Keratinocyte (primary cell): ENCODE results near the gene RAD54L. TPM values are rescaled to one million over a fixed set of nuclear protein-coding genes. Genes with fewer than 3 reads are reported as not detected.
A peak's percentile ranks its signal among the peaks of the same experiment; 100 is the strongest.

Experiments used
- DNase-seq: peaks from one replicate; pipeline ENCODE4 v3.0.0-alpha.2; 2011; ENCODE audit warnings: low read depth, missing footprints, low spot score
- FAIRE-seq: peaks from 2 replicates; lab custom pipeline; 2011; peaks lifted over from hg19 to GRCh38; lab: Jason Lieb, UNC
- H2AFZ ChIP-seq: 2 replicates; pipeline ENCODE4 v1.6.0; 2012; ENCODE audit warnings: low read length, control low read depth, inconsistent platforms; ENCODE audit not compliant: control insufficient read depth
- H3K27ac ChIP-seq: 2 replicates; pipeline ENCODE4 v1.5.1; 2011; ENCODE audit warnings: low read length; ENCODE audit not compliant: control insufficient read depth, insufficient read depth
- H3K27me3 ChIP-seq: 3 replicates; pipeline ENCODE4 v1.6.0; 2011; ENCODE audit warnings: low read length; ENCODE audit not compliant: control insufficient read depth, insufficient read depth; ENCODE audit errors: extremely low read depth
- H3K36me3 ChIP-seq, 2 experiments: 2 replicates in 1 of 2; 3 replicates in 1 of 2; pipeline ENCODE4 v1.5.1; 2011; ENCODE audit warnings: low read length in 2 of 2, mild to moderate bottlenecking in 1 of 2; ENCODE audit not compliant: control insufficient read depth in 2 of 2, insufficient read depth in 2 of 2; ENCODE audit errors: extremely low read depth in 1 of 2
- H3K4me1 ChIP-seq: 3 replicates; pipeline ENCODE4 v1.5.1; 2011; ENCODE audit warnings: low read length; ENCODE audit not compliant: control insufficient read depth, insufficient read depth; ENCODE audit errors: extremely low read depth
- H3K4me2 ChIP-seq: 3 replicates; pipeline ENCODE4 v1.6.0; 2011; ENCODE audit warnings: low read depth, low read length; ENCODE audit not compliant: control insufficient read depth, insufficient read depth; ENCODE audit errors: extremely low read depth
- H3K4me3 ChIP-seq, 3 experiments: fragments of 200-600 bp in 1 of 3; sonication (generic) in 1 of 3; 2 replicates in 2 of 3; 3 replicates in 1 of 3; pipeline ENCODE4 v1.5.1; 2011 to 2016; ENCODE audit warnings: low read length in 3 of 3, mild to moderate bottlenecking in 3 of 3, control low read depth in 2 of 3, inconsistent platforms in 1 of 3, low read depth in 1 of 3, mixed read lengths in 1 of 3, mixed run types in 1 of 3, moderate library complexity in 1 of 3; ENCODE audit not compliant: control insufficient read depth in 2 of 3, insufficient read depth in 2 of 3; ENCODE audit errors: extremely low read depth in 1 of 3
- H3K79me2 ChIP-seq: 2 replicates; pipeline ENCODE4 v1.6.0; 2012; ENCODE audit warnings: low read length; ENCODE audit not compliant: control insufficient read depth, insufficient read depth
- H3K9ac ChIP-seq: 3 replicates; pipeline ENCODE4 v1.6.0; 2011; ENCODE audit warnings: low read length; ENCODE audit not compliant: control insufficient read depth, insufficient read depth; ENCODE audit errors: extremely low read depth
- H3K9me1 ChIP-seq: 3 replicates; pipeline ENCODE4 v1.6.0; 2011; ENCODE audit warnings: low read length; ENCODE audit not compliant: control insufficient read depth, insufficient read depth; ENCODE audit errors: extremely low read depth
- H3K9me3 ChIP-seq: 2 replicates; pipeline ENCODE4 v1.5.1; 2012; ENCODE audit warnings: low read depth, low read length; ENCODE audit not compliant: control insufficient read depth
- H4K20me1 ChIP-seq: 3 replicates; pipeline ENCODE4 v1.6.0; 2011; ENCODE audit warnings: low read length; ENCODE audit not compliant: control insufficient read depth, insufficient read depth; ENCODE audit errors: extremely low read depth
- CTCF ChIP-seq, 3 experiments: IDR thresholded peaks in 1 of 3; conservative IDR thresholded peaks in 1 of 3; optimal IDR thresholded peaks in 1 of 3; 2 replicates in 2 of 3; 3 replicates in 1 of 3; pipeline versions ENCODE3 to v1.5.1; 2011; ENCODE audit warnings: low read length in 3 of 3, mild to moderate bottlenecking in 3 of 3, moderate library complexity in 2 of 3, control low read depth in 1 of 3, inconsistent platforms in 1 of 3; ENCODE audit not compliant: insufficient read depth in 2 of 3; ENCODE audit errors: extremely low read depth in 1 of 3
- EZH2 ChIP-seq: IDR thresholded peaks from one replicate; pipeline ENCODE4 v1.6.1; 2012; ENCODE audit warnings: inconsistent platforms, mild to moderate bottlenecking, low read length, moderate library complexity
- dilution Hi-C: fragments of 300-500 bp; cut with MboI; formaldehyde crosslinking; loops from one replicate; pipeline ENCODE4 v1.7.0; 2020; ENCODE audit warnings: low sequenced_read_pairs; ENCODE audit not compliant: extremely low pct_ligation_motif_present
- polyA plus RNA-seq, 5 experiments: library from polyadenylated mRNA; depleted of rRNA in 3 of 5; stranded (reverse) in 3 of 5; stranded (forward) in 1 of 5; unstranded in 1 of 5; fragments of >200 nt; gene quantifications; 1 replicate in 1 of 5; 2 replicates in 3 of 5; 3 replicates in 1 of 5; pipeline versions ENCODE4 v1.2.1 to v1.2.3, GENCODE V29; 2011 to 2012; ENCODE audit warnings: missing spikeins in 2 of 5, low read depth in 1 of 5, low replicate concordance in 1 of 5

RAD54L gene
- polyA plus RNA-seq, 1 donor (not counting 4 experiments of a cell fraction or from before 2014, with no cell fraction given) = 3.8 TPM

DNA sequence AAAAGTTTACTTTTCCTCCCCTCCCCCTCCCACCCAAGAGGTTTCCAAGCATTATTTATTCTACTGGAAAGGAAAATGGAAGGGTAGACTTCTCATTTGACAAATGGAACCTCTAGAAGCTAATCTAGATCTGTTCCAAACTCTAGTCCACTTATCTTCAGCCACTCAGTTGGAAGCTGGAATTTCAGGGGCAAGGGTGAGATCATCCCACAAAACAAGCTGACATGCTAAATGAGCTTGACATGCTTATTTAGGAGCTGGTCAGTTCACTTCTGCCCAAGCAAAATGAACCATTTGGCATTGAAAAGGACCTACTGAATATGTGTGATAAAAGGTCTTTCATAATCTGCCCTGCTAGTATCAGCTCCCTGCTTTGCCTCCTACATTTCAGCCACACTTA lies 50.8 kb downstream of the RAD54L start:
- Histone ChIP-seq H3K4me1 (peaks cover 11% of the 10 kb centered on the region), H3K9me1 (no peaks in the 10 kb centered on the region), H3K4me3 (no peak overlapping the region), H2AFZ (no peak overlapping the region), H3K79me2 (peaks cover 48% of the 10 kb centered on the region), H3K27me3 (no peaks in the 10 kb centered on the region), H3K9ac (no peak overlapping the region), H3K9me3 (no peaks in the 10 kb centered on the region), H3K27ac (no peak overlapping the region), H3K4me2 (no peak overlapping the region), H4K20me1 (no peaks in the 10 kb centered on the region), H3K36me3 (peaks cover 10 to 22% of the 10 kb centered on the region in 2 experiments)
- dilution Hi-C loops = no loop called here
- FAIRE-seq = no peak
- no peak for TF ChIP-seq EZH2
- DNase-seq = no peak

DNA sequence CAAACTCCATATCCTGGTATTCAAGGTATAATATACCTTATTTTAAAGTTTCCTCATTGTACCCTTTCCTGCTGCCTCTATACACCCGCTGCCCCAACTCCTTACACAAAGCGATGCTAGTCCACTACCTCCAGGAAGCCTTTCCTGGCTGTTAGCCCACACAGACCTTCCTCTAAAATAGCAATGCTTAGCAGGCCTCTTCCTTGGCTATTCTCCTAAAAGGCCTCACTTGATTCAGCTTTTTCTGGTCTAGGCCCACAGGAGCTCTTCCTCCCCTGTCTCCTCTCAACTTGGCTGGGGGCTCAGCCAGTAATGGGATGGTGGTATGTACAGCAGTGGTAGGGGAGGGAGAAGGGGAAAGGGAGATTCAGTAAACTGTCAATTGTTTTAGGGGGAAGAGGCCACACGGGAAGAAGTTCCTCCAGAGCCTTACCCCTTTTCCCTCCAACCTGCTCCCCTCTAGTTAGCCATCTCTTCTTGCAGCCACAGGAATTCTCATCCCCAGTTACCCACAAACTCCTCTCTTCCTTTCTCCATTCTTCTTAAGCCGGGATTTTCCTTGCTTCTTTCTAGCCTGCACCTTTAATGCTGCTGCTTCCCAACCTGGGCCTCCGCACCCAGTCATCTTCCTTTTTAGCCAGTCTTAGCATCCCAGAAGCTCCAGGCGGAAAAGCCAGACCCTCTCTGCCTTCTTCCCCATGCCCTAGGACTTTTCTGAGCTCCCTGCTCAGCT lies 53.3 kb downstream of the RAD54L start:
- H2AFZ ChIP-seq = no peak overlapping the region

More for the DNA sequence above, 53.3 kb downstream of the RAD54L start:
- no peak for TF ChIP-seq CTCF (optimal IDR thresholded peaks at IDR 0.05 in 1 of 3, IDR thresholded peaks at IDR 0.05 in 1 of 3, conservative IDR thresholded peaks at IDR 0.05 in 1 of 3; ENCODE audit: extremely low read depth in 1 of 3, insufficient read depth in 2 of 3, low read length in 3 of 3)
- TF ChIP-seq EZH2 = no peak
- dilution Hi-C loops = no loop called here
- peak overlapping the region; percentile 99 for H3K4me2 ChIP-seq
- H3K27me3 ChIP-seq = no peaks in the 10 kb centered on the region
- peaks cover 7 to 15% of the 10 kb centered on the region in 2 experiments for H3K36me3 ChIP-seq
- no peak for FAIRE-seq
- peak overlapping the region; percentile 76 to 99 (median 99) for H3K4me3 ChIP-seq
- H3K9ac ChIP-seq = peak overlapping the region; percentile 96
- no peak for DNase-seq
- H3K9me1 ChIP-seq = no peaks in the 10 kb centered on the region
- H3K9me3 ChIP-seq = no peaks in the 10 kb centered on the region
- peaks cover 3% of the 10 kb centered on the region for H4K20me1 ChIP-seq
- peaks cover 17% of the 10 kb centered on the region for H3K4me1 ChIP-seq
- H3K79me2 ChIP-seq = peaks cover 72% of the 10 kb centered on the region
- peak overlapping the region; percentile 98 for H3K27ac ChIP-seq
